ENCODE measurements around the gene HOXB5.
A peak's percentile ranks its signal among the peaks of the same experiment; 100 is the strongest.

The HOXB5 gene

GRCh38 chr17:48620461-48621139, 27.0 kb upstream of the HOXB5 start:
- TF ChIP-seq CTCF (IDR thresholded peaks at IDR 0.05; ENCODE audit: low read depth, low read length) = no peak
- H3K4me3 ChIP-seq (ENCODE audit: low read depth, low read length) = peak overlapping the region; percentile 74
- peak; percentile 73 for DNase-seq (ENCODE audit: low read depth, low spot score)
- in situ Hi-C loops (cut with HindIII; ENCODE audit: low sequenced_read_pairs) = no loop called here

- peak; percentile 48 for DNase-seq (ENCODE audit: low read depth, low spot score)
These were observed 26.4 kb upstream of the HOXB5 start for GRCh38 chr17:48619826-48620449.

GRCh38 chr17:48618256-48618896, 24.8 kb upstream of the HOXB5 start:
- peak overlapping the region; percentile 74 for H3K4me3 ChIP-seq (ENCODE audit: low read depth, low read length)
- in situ Hi-C loops (cut with HindIII; ENCODE audit: low sequenced_read_pairs) = no loop called here
- DNase-seq (ENCODE audit: low read depth, low spot score) = peak; percentile 91
- peak; percentile 93 for TF ChIP-seq CTCF (IDR thresholded peaks at IDR 0.05; ENCODE audit: low read depth, low read length)

More at GRCh38 chr17:48619826-48620449, 26.4 kb upstream of the HOXB5 start:
- in situ Hi-C loops (cut with HindIII; ENCODE audit: low sequenced_read_pairs) = no loop called here
- peak overlapping the region; percentile 74 for H3K4me3 ChIP-seq (ENCODE audit: low read depth, low read length)
- no peak for TF ChIP-seq CTCF (IDR thresholded peaks at IDR 0.05; ENCODE audit: low read depth, low read length)

GRCh38 chr17:48617471-48618255, 24.1 kb upstream of the HOXB5 start:
- peak overlapping the region; percentile 74 for H3K4me3 ChIP-seq (ENCODE audit: low read depth, low read length)
- TF ChIP-seq CTCF (IDR thresholded peaks at IDR 0.05; ENCODE audit: low read depth, low read length) = no peak
- in situ Hi-C loops (cut with HindIII; ENCODE audit: low sequenced_read_pairs) = no loop called here
- peak; percentile 24 for DNase-seq (ENCODE audit: low read depth, low spot score)

GRCh38 chr17:48616717-48617470, 23.3 kb upstream of the HOXB5 start:
- in situ Hi-C loops (cut with HindIII; ENCODE audit: low sequenced_read_pairs) = no loop called here
- TF ChIP-seq CTCF (IDR thresholded peaks at IDR 0.05; ENCODE audit: low read depth, low read length) = no peak
- peak; percentile 38 for DNase-seq (ENCODE audit: low read depth, low spot score)
- peak overlapping the region; percentile 74 for H3K4me3 ChIP-seq (ENCODE audit: low read depth, low read length)
